IMR-90 (cell line): Measurements from ENCODE around the gene EHHADH. TPM values are rescaled to one million over a fixed set of nuclear protein-coding genes. Genes with fewer than 3 reads are reported as not detected.

Experiments
- ATAC-seq: fragments of 200-7000 bp; cut with Tn5 transposase; 2 replicates; pipeline ENCODE4 v1.9.1; 2020; ENCODE audit warnings: low read depth, mild to moderate bottlenecking, moderate library complexity
- BruUV-seq: library from RNA; stranded (reverse); fragments of 400-500 nt; replicated peaks from 2 replicates; lab custom pipeline; 2021; lab: Mats Ljungman, UMichigan
- CTCF ChIA-PET: fragments of 300-600 bp; formaldehyde crosslinking; extraction: SDS; loops from one replicate; lab custom pipeline; 2021; ENCODE audit warnings: antibody characterized with exemption; lab: Yijun Ruan, JAX
- POLR2A ChIA-PET: fragments of 300-600 bp; sonication (Branson Sonifier 250); formaldehyde crosslinking; loops from one replicate; lab custom pipeline; 2022; ENCODE audit warnings: antibody characterized with exemption; ENCODE audit not compliant: unreplicated experiment; lab: Charles Lee
- DNase-seq: peaks from one replicate; pipeline ENCODE4 v3.0.0; 2013
- H2AFZ ChIP-seq: replicated peaks from 2 replicates; pipeline ENCODE3; 2013; ENCODE audit warnings: low read length, mild to moderate bottlenecking; ENCODE audit not compliant: poor library complexity
- H2AK5ac ChIP-seq: 2 replicates; pipeline ENCODE4 v1.6.1; 2013; ENCODE audit warnings: low read depth, low read length, inconsistent platforms
- H2AK9ac ChIP-seq: replicated peaks from 2 replicates; pipeline ENCODE3; 2013; ENCODE audit warnings: mild to moderate bottlenecking, low read depth, low read length, moderate library complexity; ENCODE audit not compliant: poor library complexity
- H2BK120ac ChIP-seq: 2 replicates; pipeline ENCODE4 v1.6.1; 2013; ENCODE audit warnings: low read depth, low read length, inconsistent platforms
- H2BK15ac ChIP-seq: 3 replicates; pipeline ENCODE4 v1.6.1; 2013; ENCODE audit warnings: low read depth, low read length, inconsistent platforms
- H2BK20ac ChIP-seq: 2 replicates; pipeline ENCODE4 v1.6.1; 2013; ENCODE audit warnings: low read depth, mild to moderate bottlenecking, inconsistent platforms, low read length, moderate library complexity
- H2BK5ac ChIP-seq: 2 replicates; pipeline ENCODE4 v1.6.1; 2013; ENCODE audit warnings: mild to moderate bottlenecking, low read depth, low read length, inconsistent platforms; ENCODE audit not compliant: poor library complexity, severe bottlenecking
- H3K14ac ChIP-seq: replicated peaks from 2 replicates; pipeline ENCODE4 v1.6.1; 2013; ENCODE audit warnings: low read depth, low read length, inconsistent platforms
- H3K18ac ChIP-seq: 2 replicates; pipeline ENCODE4 v1.6.1; 2013; ENCODE audit warnings: low read depth, low read length, control low read depth
- H3K23ac ChIP-seq: 2 replicates; pipeline ENCODE4 v1.6.1; 2013; ENCODE audit warnings: low read depth, low read length, inconsistent platforms
- H3K27ac ChIP-seq: 2 replicates; pipeline ENCODE4 v1.5.1; 2013; ENCODE audit warnings: mild to moderate bottlenecking, control low read depth, low read length; ENCODE audit not compliant: insufficient read depth
- H3K27me3 ChIP-seq: 2 replicates; pipeline ENCODE4 v1.6.1; 2013; ENCODE audit warnings: low read length; ENCODE audit not compliant: control insufficient read depth, insufficient read depth
- H3K36me3 ChIP-seq: 2 replicates; pipeline ENCODE4 v1.6.1; 2013; ENCODE audit warnings: low read length, mixed read lengths; ENCODE audit not compliant: control insufficient read depth, insufficient read depth
- H3K4ac ChIP-seq: 2 replicates; pipeline ENCODE4 v1.6.1; 2013; ENCODE audit warnings: low read depth, low read length, inconsistent platforms
- H3K4me1 ChIP-seq: 2 replicates; pipeline ENCODE4 v1.6.1; 2013; ENCODE audit warnings: low read length, mixed read lengths; ENCODE audit not compliant: control insufficient read depth, insufficient read depth
- H3K4me2 ChIP-seq: 2 replicates; pipeline ENCODE4 v1.6.1; 2013; ENCODE audit warnings: low read depth, mild to moderate bottlenecking, control low read depth, low read length, moderate library complexity
- H3K4me3 ChIP-seq: 2 replicates; pipeline ENCODE4 v1.5.1; 2013; ENCODE audit warnings: low read depth, mild to moderate bottlenecking, control low read depth, low read length, moderate library complexity; ENCODE audit not compliant: insufficient read depth
- H3K56ac ChIP-seq: 2 replicates; pipeline ENCODE4 v1.6.1; 2013; ENCODE audit warnings: low read length, inconsistent platforms; ENCODE audit not compliant: insufficient read depth; ENCODE audit errors: extremely low read depth
- H3K79me1 ChIP-seq, 2 experiments: 2 replicates each; pipeline ENCODE4 v1.6.1; 2013; ENCODE audit warnings: low read length in 2 of 2, inconsistent platforms in 1 of 2, low read depth in 1 of 2
- H3K9ac ChIP-seq: 2 replicates; pipeline ENCODE4 v1.6.1; 2013; ENCODE audit warnings: low read depth, low read length, control low read depth
- H3K9me1 ChIP-seq: 2 replicates; pipeline ENCODE4 v1.6.1; 2013; ENCODE audit warnings: low read length, inconsistent platforms; ENCODE audit not compliant: insufficient read depth
- H3K9me3 ChIP-seq: 2 replicates; pipeline ENCODE4 v1.6.1; 2013; ENCODE audit warnings: low read length; ENCODE audit not compliant: control insufficient read depth, insufficient read depth
- H4K20me1 ChIP-seq: 2 replicates; pipeline ENCODE4 v1.6.1; 2013; ENCODE audit warnings: low read length, inconsistent platforms; ENCODE audit not compliant: insufficient read depth
- H4K5ac ChIP-seq: 2 replicates; pipeline ENCODE4 v1.6.1; 2013; ENCODE audit warnings: mild to moderate bottlenecking, low read depth, low read length, control low read depth
- H4K8ac ChIP-seq, 2 experiments: 2 replicates each; pipeline ENCODE4 v1.6.1; 2013; ENCODE audit warnings: low read depth in 2 of 2, low read length in 2 of 2, control low read depth in 1 of 2, inconsistent platforms in 1 of 2
- H4K91ac ChIP-seq: 2 replicates; pipeline ENCODE4 v1.6.1; 2013; ENCODE audit warnings: low read depth, low read length, inconsistent platforms; ENCODE audit not compliant: insufficient read depth
- BHLHE40 ChIP-seq: fragments of 150-350 bp; IDR thresholded peaks from 2 replicates; pipeline ENCODE4 v1.6.1; 2016; ENCODE audit warnings: mild to moderate bottlenecking, low read depth, low read length
- FOS ChIP-seq: fragments of 150-350 bp; IDR thresholded peaks from 2 replicates; pipeline ENCODE4 v1.6.1; 2016; ENCODE audit warnings: low read depth, low read length
- MAZ ChIP-seq: IDR thresholded peaks from 2 replicates; pipeline ENCODE4 v1.6.1; 2012; ENCODE audit warnings: low read depth, mild to moderate bottlenecking, low read length, improper control_type of control experiment, moderate library complexity, borderline replicate concordance
- POLR2A ChIP-seq: IDR thresholded peaks from 2 replicates; pipeline ENCODE4 v1.6.1; 2012; ENCODE audit warnings: mild to moderate bottlenecking, low read depth, low read length
- RFX5 ChIP-seq: IDR thresholded peaks from 2 replicates; pipeline ENCODE4 v1.8.0; 2012; ENCODE audit warnings: low read depth, mild to moderate bottlenecking, low read length, moderate library complexity
- WGBS, 2 experiments: methylation state at CpG; one replicate each; pipeline versions ENCODE4 v1.1.5 to v1.1.7; 2013; ENCODE audit warnings: missing lambda C conversion rate in 2 of 2; ENCODE audit not compliant: insufficient read length in 1 of 2; ENCODE audit errors: extremely low coverage in 2 of 2; 5-methylcytosine and 5-hydroxymethylcytosine counted together
- dilution Hi-C: fragments of 300-500 bp; cut with HindIII; formaldehyde crosslinking; loops from one replicate; pipeline ENCODE4 v1.14.3; 2018; ENCODE audit warnings: low sequenced_read_pairs; ENCODE audit not compliant: unreplicated experiment
- in situ Hi-C: fragments of 300-500 bp; cut with MboI; formaldehyde crosslinking; loops from 3 replicates; pipeline ENCODE4 v1.14.3; 2019; ENCODE audit warnings: low sequenced_read_pairs, inconsistent platforms, mixed read lengths
- intact Hi-C: fragments of 100-400 bp; cut with micrococcal nuclease; formaldehyde crosslinking; loops from 2 replicates; pipeline ENCODE4 v1.10.0; 2022
- polyA plus RNA-seq, 3 experiments: library from polyadenylated mRNA; depleted of rRNA; stranded (reverse); fragments of >200 nt; gene quantifications; 2 replicates each; pipeline ENCODE4 v1.2.3, GENCODE V29; 2012; ENCODE audit warnings: low replicate concordance in 1 of 3
- total RNA-seq: library from RNA; depleted of rRNA; stranded (reverse); fragments of >200 nt; gene quantifications from 2 replicates; pipeline ENCODE4 v1.2.3, GENCODE V29; 2012

Gene EHHADH
- total and polyA plus RNA-seq, 2 of the 4 experiments (the other 2 are of a cell fraction): 2.0 to 4.7 TPM

GRCh38 chr3:185164428-185165217 is 89.2 kb downstream of the EHHADH start:
- intact Hi-C loops (no loop called here), in situ Hi-C loops (no loop called here), dilution Hi-C loops (no loop called here)
- Histone ChIP-seq H3K27ac (no peak overlapping the region), H3K18ac (no peak overlapping the region), H3K27me3 (peaks cover 22% of the 10 kb centered on the region), H4K91ac (no peak overlapping the region), H3K9me3 (no peaks in the 10 kb centered on the region), H3K79me1 (no peaks in the 10 kb centered on the region), H2AK5ac (no peak overlapping the region), H3K4ac (no peak overlapping the region), H3K9ac (no peak overlapping the region), H3K4me2 (no peak overlapping the region), H2BK5ac (no peak overlapping the region), H3K4me1 (no peaks in the 10 kb centered on the region), H3K9me1 (no peaks in the 10 kb centered on the region), H4K20me1 (no peaks in the 10 kb centered on the region), H2BK120ac (no peak overlapping the region), H2BK15ac (no peak overlapping the region), H2AFZ (no peak overlapping the region), H3K36me3 (no peaks in the 10 kb centered on the region), H4K5ac (no peak overlapping the region), H4K8ac (no peak overlapping the region), H3K4me3 (no peak overlapping the region), H2BK20ac (no peak overlapping the region), H3K23ac (no peak overlapping the region), H3K14ac (no peak overlapping the region), H2AK9ac (peak overlapping the region; percentile 3), H3K56ac (no peak overlapping the region)
- TF ChIP-seq MAZ: no peak
- no peak for TF ChIP-seq BHLHE40
- TF ChIP-seq FOS: no peak
- no peak for TF ChIP-seq POLR2A
- TF ChIP-seq RFX5: no peak
- no TSS peak for BruUV-seq
- CTCF ChIA-PET: interaction anchor here (1.1 kb wide), 1 partner anchor 12 kb away, joined by 3 read pairs; no protein-coding TSS in a partner anchor
- ATAC-seq: no peak
- WGBS, 2 experiments: no CpG with 5 or more reads among the region's 6 CpGs
- DNase-seq: no peak
- POLR2A ChIA-PET: no interaction called here
